Sigmoid colon (tissue), 4 donors: ENCODE measurements around the gene ENKD1.

Experiments used
- EP300 ChIP-seq, 4 donors: sonication (generic); formaldehyde crosslinking; IDR thresholded peaks; one replicate each; pipeline ENCODE4 v1.6.1; 2017; ENCODE audit warnings: antibody characterized with exemption in 4 of 4
- POLR2AphosphoS5 ChIP-seq, 4 donors: sonication (generic); formaldehyde crosslinking; IDR thresholded peaks; one replicate each; pipeline ENCODE4 v1.6.1; 2017; ENCODE audit warnings: antibody characterized with exemption in 4 of 4

- TF ChIP-seq POLR2AphosphoS5 (IDR thresholded peaks at IDR 0.05) (no peak), EP300 (IDR thresholded peaks at IDR 0.05) (no peak)
Observed at GRCh38 chr16:67707790-67708189, 41.2 kb upstream of the ENKD1 start.
